SK-N-SH treated with all-trans-retinoic acid at 6 μM for 48 hours (cell line): ENCODE measurements around the gene PPP1R7.

Experiments
- ATAC-seq: fragments of 200-7000 bp; cut with Tn5 transposase; 3 replicates; pipeline ENCODE4 v1.9.1; 2020; ENCODE audit warnings: mild to moderate bottlenecking, moderate library complexity
- ARNTL ChIP-seq: fragments of 450-650 bp; formaldehyde crosslinking; IDR thresholded peaks from 2 replicates; pipeline ENCODE4 v1.5.0; 2020; ENCODE audit warnings: low read depth, mild to moderate bottlenecking, moderate library complexity, borderline replicate concordance
- BACH2 ChIP-seq: fragments of 250-450 bp; sonication (Bioruptor Pico); IDR thresholded peaks from 2 replicates; pipeline ENCODE4 v1.9.0; 2021; ENCODE audit warnings: mild to moderate bottlenecking, borderline replicate concordance
- CREB5 ChIP-seq: fragments of 250-450 bp; sonication (Bioruptor Pico); IDR thresholded peaks from 2 replicates; pipeline ENCODE4 v1.5.1; 2020; ENCODE audit warnings: low read depth, mild to moderate bottlenecking, moderate library complexity
- CSDC2 ChIP-seq: fragments of 250-450 bp; sonication (Bioruptor Pico); IDR thresholded peaks from 2 replicates; pipeline ENCODE4 v1.5.0; 2020; ENCODE audit warnings: mild to moderate bottlenecking, moderate library complexity
- CSRNP3 ChIP-seq: fragments of 250-450 bp; sonication (Bioruptor Pico); IDR thresholded peaks from 2 replicates; pipeline ENCODE4 v1.5.1; 2021; ENCODE audit warnings: mild to moderate bottlenecking, moderate library complexity
- ESRRG ChIP-seq: fragments of 250-450 bp; sonication (Bioruptor Pico); IDR thresholded peaks from 2 replicates; pipeline ENCODE4 v1.6.1; 2021; ENCODE audit warnings: mild to moderate bottlenecking
- GLIS3 ChIP-seq: fragments of 250-450 bp; sonication (Bioruptor Pico); IDR thresholded peaks from 2 replicates; pipeline ENCODE4 v1.5.0; 2020; ENCODE audit warnings: mild to moderate bottlenecking, moderate library complexity
- ISL1 ChIP-seq: fragments of 250-450 bp; sonication (Bioruptor Pico); IDR thresholded peaks from 2 replicates; pipeline ENCODE4 v2.1.2; 2022; ENCODE audit warnings: mild to moderate bottlenecking, moderate library complexity
- OSR1 ChIP-seq: fragments of 250-450 bp; sonication (Bioruptor Pico); IDR thresholded peaks from 2 replicates; pipeline ENCODE4 v1.8.0; 2022; ENCODE audit warnings: moderate library complexity, mild to moderate bottlenecking, inconsistent platforms
- PATZ1 ChIP-seq: fragments of 250-450 bp; sonication (Bioruptor Pico); IDR thresholded peaks from 2 replicates; pipeline ENCODE4 v1.8.0; 2020; ENCODE audit warnings: mild to moderate bottlenecking, moderate library complexity, borderline replicate concordance
- POU6F1 ChIP-seq: fragments of 250-450 bp; sonication (Bioruptor Pico); IDR thresholded peaks from 2 replicates; pipeline ENCODE4 v1.8.0; 2021; ENCODE audit warnings: low read depth, mild to moderate bottlenecking, moderate library complexity, borderline replicate concordance
- PPARA ChIP-seq: fragments of 250-450 bp; sonication (Bioruptor Pico); IDR thresholded peaks from 2 replicates; pipeline ENCODE4 v1.5.0; 2020; ENCODE audit warnings: mild to moderate bottlenecking, borderline replicate concordance
- SNAI2 ChIP-seq: fragments of 250-450 bp; sonication (Bioruptor Pico); IDR thresholded peaks from 2 replicates; pipeline ENCODE4 v1.5.0; 2020; ENCODE audit warnings: mild to moderate bottlenecking, moderate library complexity
- TCF4 ChIP-seq: fragments of 250-450 bp; sonication (Bioruptor Pico); IDR thresholded peaks from 2 replicates; pipeline ENCODE4 v1.8.0; 2021; ENCODE audit warnings: mild to moderate bottlenecking, moderate library complexity, borderline replicate concordance
- TOX ChIP-seq: fragments of 250-450 bp; sonication (Bioruptor Pico); IDR thresholded peaks from 2 replicates; pipeline ENCODE4 v1.8.0; 2021; ENCODE audit warnings: mild to moderate bottlenecking, moderate library complexity, borderline replicate concordance
- TSHZ2 ChIP-seq: fragments of 250-450 bp; sonication (Bioruptor Pico); IDR thresholded peaks from 2 replicates; pipeline ENCODE4 v1.5.0; 2020; ENCODE audit warnings: mild to moderate bottlenecking, moderate library complexity
- ZC3H10 ChIP-seq: fragments of 250-450 bp; sonication (Bioruptor Pico); IDR thresholded peaks from 2 replicates; pipeline ENCODE4 v1.5.1; 2021; ENCODE audit warnings: mild to moderate bottlenecking, moderate library complexity
- ZFP3 ChIP-seq: fragments of 250-450 bp; sonication (Bioruptor Pico); IDR thresholded peaks from 2 replicates; pipeline ENCODE4 v1.5.0; 2020; ENCODE audit warnings: mild to moderate bottlenecking, moderate library complexity
- ZNF565 ChIP-seq: fragments of 450-650 bp; formaldehyde crosslinking; conservative IDR thresholded peaks from 2 replicates; pipeline ENCODE4 v1.5.0; 2020; ENCODE audit warnings: low read depth, mild to moderate bottlenecking, moderate library complexity
- ZNF70 ChIP-seq: fragments of 450-650 bp; formaldehyde crosslinking; IDR thresholded peaks from 2 replicates; pipeline ENCODE4 v1.5.0; 2020; ENCODE audit warnings: mild to moderate bottlenecking, moderate library complexity
- ZNF8 ChIP-seq: fragments of 450-650 bp; formaldehyde crosslinking; IDR thresholded peaks from 2 replicates; pipeline ENCODE4 v1.5.0; 2020; ENCODE audit warnings: mild to moderate bottlenecking, moderate library complexity

Gene PPP1R7

GRCh38 chr2:241138471-241138870, 11.8 kb upstream of the PPP1R7 start:
- TF ChIP-seq CSRNP3 (CRISPR knock-in tag) (no peak), OSR1 (CRISPR knock-in tag) (no peak), ZNF8 (no peak), TCF4 (no peak), ZNF565 (CRISPR knock-in tag) (no peak), ZC3H10 (no peak), ZNF70 (CRISPR knock-in tag) (no peak), TOX (CRISPR knock-in tag) (no peak)
- ATAC-seq = no peak

GRCh38 chr2:241139531-241140444, 10.5 kb upstream of the PPP1R7 start:
- TF ChIP-seq TSHZ2 (no peak), TOX (CRISPR knock-in tag) (no peak), GLIS3 (CRISPR knock-in tag) (no peak), CSDC2 (CRISPR knock-in tag) (no peak), ZNF8 (no peak), CREB5 (no peak), ZNF565 (CRISPR knock-in tag) (no peak), PPARA (CRISPR knock-in tag) (no peak), SNAI2 (no peak), ZFP3 (CRISPR knock-in tag) (no peak), OSR1 (CRISPR knock-in tag) (no peak), BACH2 (no peak), ZC3H10 (no peak), POU6F1 (CRISPR knock-in tag) (no peak), TCF4 (no peak)

GRCh38 chr2:241140445-241140840, 9.8 kb upstream of the PPP1R7 start:
- TF ChIP-seq ISL1 (no peak), ESRRG (CRISPR knock-in tag) (no peak), ZFP3 (CRISPR knock-in tag) (no peak), TCF4 (no peak), ZNF70 (CRISPR knock-in tag) (no peak), CREB5 (no peak), PPARA (CRISPR knock-in tag) (no peak)
- no peak for ATAC-seq

More at GRCh38 chr2:241139531-241140444, 10.5 kb upstream of the PPP1R7 start:
- ATAC-seq = no peak

GRCh38 chr2:241141214-241141770, 9.0 kb upstream of the PPP1R7 start:
- ATAC-seq = no peak

More at GRCh38 chr2:241141214-241141770, 9.0 kb upstream of the PPP1R7 start:
- TF ChIP-seq BACH2 (no peak), ESRRG (CRISPR knock-in tag) (no peak), ZNF565 (CRISPR knock-in tag) (no peak), CSRNP3 (CRISPR knock-in tag) (no peak), SNAI2 (no peak), ARNTL (CRISPR knock-in tag) (no peak), ZNF8 (no peak), PPARA (CRISPR knock-in tag) (no peak), PATZ1 (CRISPR knock-in tag) (no peak), TOX (CRISPR knock-in tag) (no peak)
